HepG2 (cell line): ENCODE results near the gene MRPL10. TPM values are rescaled to one million over a fixed set of nuclear protein-coding genes. Genes with fewer than 3 reads are reported as not detected.

ENCODE experiments used
- KLF15 ChIP-seq: sonication (generic); formaldehyde crosslinking; IDR thresholded peaks from 2 replicates; pipeline ENCODE4 v1.8.1; 2023; ENCODE audit warnings: borderline replicate concordance, mild to moderate bottlenecking, inconsistent platforms, missing genetic modification reagents, mixed read lengths
- TARDBP ChIP-seq: sonication (generic); formaldehyde crosslinking; IDR thresholded peaks from 2 replicates; pipeline ENCODE4 v1.8.0; 2022; ENCODE audit warnings: mild to moderate bottlenecking, missing genetic modification reagents
- THAP8 ChIP-seq: sonication (generic); formaldehyde crosslinking; IDR thresholded peaks from 2 replicates; pipeline ENCODE4 v1.5.1; 2020; ENCODE audit warnings: missing genetic modification reagents, mild to moderate bottlenecking, borderline replicate concordance
- TMF1 ChIP-seq: sonication (generic); formaldehyde crosslinking; IDR thresholded peaks from 2 replicates; pipeline ENCODE4 v1.8.1; 2022; ENCODE audit warnings: low read depth, missing genetic modification reagents
- ZFP62 ChIP-seq: sonication (generic); formaldehyde crosslinking; IDR thresholded peaks from 2 replicates; pipeline ENCODE4 v1.4.0; 2020; ENCODE audit warnings: missing genetic modification reagents
- ZMYM3 ChIP-seq: sonication (generic); formaldehyde crosslinking; IDR thresholded peaks from 2 replicates; pipeline ENCODE4 v1.5.1; 2020; ENCODE audit warnings: mild to moderate bottlenecking, missing genetic modification reagents
- ZNF207 ChIP-seq: fragments of 450-650 bp; IDR thresholded peaks from 2 replicates; pipeline ENCODE4 v1.6.1; 2016; ENCODE audit warnings: antibody characterized with exemption, borderline replicate concordance
- ZNF280D ChIP-seq: sonication (generic); formaldehyde crosslinking; IDR thresholded peaks from 2 replicates; pipeline ENCODE4 v1.5.1; 2020; ENCODE audit warnings: mild to moderate bottlenecking, missing genetic modification reagents
- ZNF768 ChIP-seq: sonication (generic); formaldehyde crosslinking; IDR thresholded peaks from 2 replicates; pipeline ENCODE4 v1.4.0; 2020; ENCODE audit warnings: missing genetic modification reagents
- ZNF788 ChIP-seq: sonication (generic); formaldehyde crosslinking; IDR thresholded peaks from 2 replicates; pipeline ENCODE4 v1.5.0; 2020; ENCODE audit warnings: mild to moderate bottlenecking, missing genetic modification reagents, borderline replicate concordance
- polyA plus RNA-seq, 8 experiments: library from polyadenylated mRNA; depleted of rRNA in 3 of 8; stranded (reverse) in 7 of 8; unstranded in 1 of 8; fragments of >200 nt; fragmentation: Illumina TruSeq in 4 of 8; extraction: Trizol in 4 of 8; gene quantifications; 2 replicates each; pipeline versions ENCODE4 v1.2.1 to v1.2.3, GENCODE V29; 2011 to 2016; ENCODE audit warnings: low read depth in 4 of 8, missing spikeins in 1 of 8, mixed read lengths in 1 of 8; ENCODE audit not compliant: insufficient read depth in 1 of 8
- total RNA-seq, 5 experiments: library from RNA; depleted of rRNA; stranded (reverse); fragments of >200 nt; fragmentation: Illumina TruSeq; extraction: Trizol; gene quantifications; 2 replicates each; pipeline ENCODE4 v1.2.3, GENCODE V29; 2016; ENCODE audit warnings: low read depth in 1 of 5
- TF ChIP-seq, protein P1 (sequence below): sonication (generic); formaldehyde crosslinking; IDR thresholded peaks from 2 replicates; pipeline ENCODE4 v1.4.0; 2020; ENCODE audit warnings: mild to moderate bottlenecking, missing genetic modification reagents
- TF ChIP-seq, protein P2 (sequence below): sonication (generic); formaldehyde crosslinking; IDR thresholded peaks from 2 replicates; pipeline ENCODE4 v1.8.0; 2022; ENCODE audit warnings: mild to moderate bottlenecking, missing genetic modification reagents; ENCODE audit not compliant: insufficient replicate concordance

MRPL10 gene
- total and polyA plus RNA-seq, 2 of the 13 experiments (the other 11 are each of a cell fraction or from before 2014, with no cell fraction given), result 56.7 to 149 TPM

DNA sequence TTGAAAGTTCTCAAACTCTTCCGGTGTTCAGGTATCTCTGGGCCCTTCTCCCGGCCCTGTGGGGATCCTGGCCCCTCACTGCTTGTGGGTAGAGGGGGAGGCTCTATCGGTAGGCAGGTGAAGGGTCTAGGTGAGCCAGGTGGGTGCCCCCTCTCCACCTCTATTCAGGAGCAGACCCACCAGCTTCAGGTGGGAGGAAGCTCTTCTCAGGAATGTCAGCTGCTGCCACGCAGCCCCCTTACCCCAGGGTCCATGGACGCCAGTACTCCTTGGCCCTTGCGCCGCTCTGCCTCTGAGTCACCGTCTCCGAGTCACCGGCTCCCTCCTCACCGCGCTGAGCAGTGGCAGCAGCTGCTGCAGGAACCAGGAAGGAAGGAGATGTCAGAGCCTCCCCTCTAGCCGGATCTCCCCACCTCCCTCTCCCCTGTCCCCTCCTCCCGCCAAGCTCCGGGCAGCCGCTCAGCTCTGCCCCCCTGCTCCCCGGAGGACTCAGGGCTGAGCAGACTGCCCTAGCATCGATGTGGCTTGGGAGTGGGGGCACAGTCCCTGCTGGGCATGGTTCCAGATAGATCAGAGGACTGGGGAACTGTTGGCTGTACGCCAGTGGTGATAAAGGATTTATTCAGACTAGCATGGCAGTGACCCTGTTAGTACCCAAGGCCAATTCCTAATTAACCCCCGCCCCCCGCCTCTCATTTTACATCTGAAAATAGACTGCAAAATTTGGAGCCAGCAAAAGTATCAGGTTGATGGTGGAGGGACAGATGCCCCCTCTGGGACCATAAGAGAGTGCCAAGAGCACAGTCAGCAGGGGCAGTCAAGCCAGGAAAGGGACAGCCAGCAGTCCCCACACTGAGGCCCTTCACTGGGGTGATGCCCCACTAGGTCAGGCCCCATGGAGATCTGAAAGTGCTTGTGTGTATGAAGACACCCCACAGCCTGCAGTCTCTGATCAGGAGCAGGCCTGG is 9.6 kb downstream of the MRPL10 start, which contains the start of gene OSBPL7 (continued):
- TF ChIP-seq ZNF788 (peak; percentile 91; the same call in 1 of the 2 replicates), TARDBP (CRISPR knock-in tag) (peak; percentile 92; the same call in 1 of the 2 replicates), ZNF768 (CRISPR knock-in tag) (peak; percentile 44; the same call in 1 of the 2 replicates), ZMYM3 (no peak), TMF1 (CRISPR knock-in tag) (no peak; the same call in 1 of the 2 replicates), ZFP62 (CRISPR knock-in tag) (no peak), THAP8 (no peak), ZNF207 (no peak), KLF15 (CRISPR knock-in tag) (no peak; the same call in 1 of the 2 replicates), ZNF280D (CRISPR knock-in tag) (no peak)
- TF ChIP-seq, protein P1, sequence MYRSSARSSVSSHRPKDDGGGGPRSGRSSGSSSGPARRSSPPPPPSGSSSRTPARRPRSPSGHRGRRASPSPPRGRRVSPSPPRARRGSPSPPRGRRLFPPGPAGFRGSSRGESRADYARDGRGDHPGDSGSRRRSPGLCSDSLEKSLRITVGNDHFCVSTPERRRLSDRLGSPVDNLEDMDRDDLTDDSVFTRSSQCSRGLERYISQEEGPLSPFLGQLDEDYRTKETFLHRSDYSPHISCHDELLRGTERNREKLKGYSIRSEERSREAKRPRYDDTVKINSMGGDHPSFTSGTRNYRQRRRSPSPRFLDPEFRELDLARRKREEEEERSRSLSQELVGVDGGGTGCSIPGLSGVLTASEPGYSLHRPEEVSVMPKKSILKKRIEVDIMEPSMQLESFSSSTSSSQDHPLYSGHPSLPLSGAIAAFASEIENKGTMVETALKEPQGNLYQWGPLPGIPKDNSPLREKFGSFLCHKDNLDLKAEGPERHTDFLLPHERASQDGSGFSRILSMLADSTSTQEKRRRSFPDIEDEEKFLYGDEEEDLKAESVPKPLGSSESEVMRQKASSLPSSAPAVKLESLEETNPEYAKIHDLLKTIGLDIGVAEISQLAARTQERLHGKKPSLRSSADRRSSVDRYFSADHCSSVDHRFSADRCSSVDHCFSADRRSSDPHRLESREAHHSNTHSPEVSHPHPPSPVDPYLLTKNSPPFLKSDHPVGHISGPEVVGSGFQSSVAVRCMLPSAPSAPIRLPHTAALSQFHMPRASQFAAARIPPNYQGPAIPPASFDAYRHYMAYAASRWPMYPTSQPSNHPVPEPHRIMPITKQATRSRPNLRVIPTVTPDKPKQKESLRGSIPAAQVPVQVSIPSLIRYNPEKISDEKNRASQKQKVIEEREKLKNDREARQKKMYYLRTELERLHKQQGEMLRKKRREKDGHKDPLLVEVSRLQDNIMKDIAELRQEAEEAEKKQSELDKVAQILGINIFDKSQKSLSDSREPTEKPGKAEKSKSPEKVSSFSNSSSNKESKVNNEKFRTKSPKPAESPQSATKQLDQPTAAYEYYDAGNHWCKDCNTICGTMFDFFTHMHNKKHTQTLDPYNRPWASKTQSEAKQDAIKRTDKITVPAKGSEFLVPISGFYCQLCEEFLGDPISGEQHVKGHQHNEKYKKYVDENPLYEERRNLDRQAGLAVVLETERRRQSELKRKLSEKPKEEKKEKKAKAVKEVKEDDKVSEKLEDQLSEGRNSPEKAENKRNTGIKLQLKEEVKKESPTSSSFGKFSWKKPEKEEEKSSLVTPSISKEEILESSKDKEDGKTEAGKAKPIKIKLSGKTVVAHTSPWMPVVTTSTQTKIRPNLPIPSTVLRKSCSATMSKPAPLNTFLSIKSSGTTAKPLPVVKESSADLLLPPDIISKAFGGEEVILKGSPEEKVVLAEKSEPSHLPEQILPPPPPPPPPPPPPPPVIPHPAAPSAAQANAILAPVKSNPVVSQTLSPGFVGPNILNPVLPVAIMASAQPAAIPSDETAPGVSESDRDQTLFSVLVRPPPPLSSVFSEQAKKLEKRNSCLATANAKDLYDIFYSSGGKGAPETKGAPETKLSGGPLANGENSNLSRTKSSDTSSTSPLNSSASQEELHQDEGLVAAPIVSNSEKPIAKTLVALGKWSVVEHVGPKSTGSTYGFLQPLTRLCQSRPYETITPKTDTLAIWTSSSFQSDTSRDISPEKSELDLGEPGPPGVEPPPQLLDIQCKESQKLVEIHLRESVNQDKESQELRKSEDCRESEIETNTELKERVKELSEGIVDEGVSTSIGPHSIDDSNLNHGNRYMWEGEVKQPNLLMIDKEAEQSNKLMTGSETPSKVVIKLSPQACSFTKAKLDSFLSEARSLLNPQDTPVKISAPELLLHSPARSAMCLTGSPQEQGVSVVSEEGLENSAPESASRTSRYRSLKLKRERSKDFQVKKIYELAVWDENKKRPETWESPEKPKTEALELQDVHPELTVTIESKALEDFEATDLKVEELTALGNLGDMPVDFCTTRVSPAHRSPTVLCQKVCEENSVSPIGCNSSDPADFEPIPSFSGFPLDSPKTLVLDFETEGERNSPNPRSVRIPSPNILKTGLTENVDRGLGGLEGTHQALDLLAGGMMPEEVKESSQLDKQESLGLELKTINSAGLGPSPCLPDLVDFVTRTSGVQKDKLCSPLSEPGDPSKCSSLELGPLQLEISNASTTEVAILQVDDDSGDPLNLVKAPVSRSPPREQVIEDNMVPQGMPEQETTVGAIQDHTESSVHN (CRISPR knock-in tag), result no peak
- TF ChIP-seq, protein P2, sequence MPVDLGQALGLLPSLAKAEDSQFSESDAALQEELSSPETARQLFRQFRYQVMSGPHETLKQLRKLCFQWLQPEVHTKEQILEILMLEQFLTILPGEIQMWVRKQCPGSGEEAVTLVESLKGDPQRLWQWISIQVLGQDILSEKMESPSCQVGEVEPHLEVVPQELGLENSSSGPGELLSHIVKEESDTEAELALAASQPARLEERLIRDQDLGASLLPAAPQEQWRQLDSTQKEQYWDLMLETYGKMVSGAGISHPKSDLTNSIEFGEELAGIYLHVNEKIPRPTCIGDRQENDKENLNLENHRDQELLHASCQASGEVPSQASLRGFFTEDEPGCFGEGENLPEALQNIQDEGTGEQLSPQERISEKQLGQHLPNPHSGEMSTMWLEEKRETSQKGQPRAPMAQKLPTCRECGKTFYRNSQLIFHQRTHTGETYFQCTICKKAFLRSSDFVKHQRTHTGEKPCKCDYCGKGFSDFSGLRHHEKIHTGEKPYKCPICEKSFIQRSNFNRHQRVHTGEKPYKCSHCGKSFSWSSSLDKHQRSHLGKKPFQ (CRISPR knock-in tag), result no peak
